Measurements from ENCODE around the gene ACACB.

- TF ChIP-seq EZH2 (IDR thresholded peaks at IDR 0.05; ENCODE audit: borderline replicate concordance, low read depth, low read length, severe bottlenecking) (no peak), CTCF (IDR thresholded peaks at IDR 0.05; ENCODE audit: borderline replicate concordance, extremely low read depth, low read length, poor library complexity, severe bottlenecking) (no peak)
Measured at GRCh38 chr12:109089683-109090082, 26.7 kb upstream of the ACACB start.

Data from DND-41 (cell line).